ENCODE data around the gene CRYL1. TPM values are rescaled to one million over a fixed set of nuclear protein-coding genes. Genes with fewer than 3 reads are reported as not detected.

CRYL1 gene
- total and polyA plus RNA-seq, 2 of the 4 experiments (the other 2 are of a cell fraction) = 11.7 to 16.4 TPM

DNA sequence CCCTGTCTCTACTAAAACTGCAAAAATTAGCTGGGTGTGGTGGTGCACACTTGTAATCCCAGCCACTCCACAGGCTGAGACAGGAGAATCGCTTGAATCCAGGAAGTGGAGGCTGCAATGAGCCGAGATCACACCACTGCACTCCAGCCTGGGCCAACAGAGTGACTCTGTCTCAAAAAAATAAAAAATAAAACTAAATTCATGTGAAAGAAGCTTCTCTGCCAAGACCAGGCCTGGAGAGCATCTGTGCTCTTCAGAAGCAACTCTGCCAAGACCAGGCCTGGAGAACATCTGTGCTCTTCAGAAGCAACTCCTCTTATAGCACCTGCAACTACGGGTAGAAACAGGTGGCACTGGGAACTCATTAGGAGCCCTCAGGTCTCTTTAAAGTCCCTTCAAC is 37.7 kb downstream of the CRYL1 start:
- DNase-seq (no peak), ATAC-seq (ENCODE audit: low read depth) (no peak)
- Histone ChIP-seq H3K4me2 (ENCODE audit: low read depth, low read length) (no peak overlapping the region), H3K18ac (ENCODE audit: low read depth, low read length) (no peak overlapping the region), H4K91ac (ENCODE audit: insufficient read depth, low read depth, low read length) (no peak overlapping the region), H3K14ac (replicated peaks; ENCODE audit: low read depth, low read length) (no peak overlapping the region), H3K4ac (ENCODE audit: low read depth, low read length) (no peak overlapping the region), H3K9me1 (ENCODE audit: insufficient read depth, low read length) (no peaks in the 10 kb centered on the region), H2BK20ac (ENCODE audit: low read depth, low read length) (no peak overlapping the region), H3K27me3 (ENCODE audit: control insufficient read depth, insufficient read depth, low read length) (no peaks in the 10 kb centered on the region), H3K23ac (ENCODE audit: low read depth, low read length) (no peak overlapping the region), H2AK5ac (ENCODE audit: low read depth, low read length) (no peak overlapping the region), H4K20me1 (ENCODE audit: insufficient read depth, low read length) (no peaks in the 10 kb centered on the region), H3K9ac (ENCODE audit: low read depth, low read length) (no peak overlapping the region), H4K8ac (ENCODE audit: low read depth in 2 of 2, low read length in 2 of 2) (no peak overlapping the region), H3K79me1 (ENCODE audit: low read depth in 1 of 2, low read length in 2 of 2) (no peaks in the 10 kb centered on the region), H3K56ac (ENCODE audit: extremely low read depth, insufficient read depth, low read length) (no peak overlapping the region), H3K9me3 (ENCODE audit: control insufficient read depth, insufficient read depth, low read length) (no peaks in the 10 kb centered on the region), H2BK120ac (ENCODE audit: low read depth, low read length) (no peak overlapping the region), H3K4me1 (ENCODE audit: control insufficient read depth, insufficient read depth, low read length) (peaks cover 1% of the 10 kb centered on the region; the same call in 1 of the 2 replicates), H4K5ac (ENCODE audit: low read depth, low read length) (no peak overlapping the region), H2BK15ac (ENCODE audit: low read depth, low read length) (no peak overlapping the region), H2AFZ (replicated peaks; ENCODE audit: low read length, poor library complexity) (no peak overlapping the region), H3K27ac (ENCODE audit: insufficient read depth, low read length) (no peak overlapping the region), H3K4me3 (ENCODE audit: insufficient read depth, low read depth, low read length) (no peak overlapping the region), H2BK5ac (ENCODE audit: low read depth, low read length, poor library complexity, severe bottlenecking) (no peak overlapping the region), H3K36me3 (ENCODE audit: control insufficient read depth, insufficient read depth, low read length) (no peaks in the 10 kb centered on the region), H2AK9ac (replicated peaks; ENCODE audit: low read depth, low read length, poor library complexity) (no peak overlapping the region)
- WGBS, 2 experiments (ENCODE audit: extremely low coverage in 2 of 2, insufficient read length in 1 of 2) = no CpG with 5 or more reads among the region's 3 CpGs
- intact Hi-C loops (cut with micrococcal nuclease) = no loop called here
- dilution Hi-C loops (cut with HindIII; ENCODE audit: low sequenced_read_pairs, unreplicated experiment) = loop anchor here (25.0 kb wide), 1 partner anchor 301 kb away; the partner anchor contains the start of gene GJB2
- BruUV-seq (replicated peaks) = no TSS peak
- in situ Hi-C loops (cut with MboI; ENCODE audit: low sequenced_read_pairs) = no loop called here
- POLR2A ChIA-PET (ENCODE audit: unreplicated experiment) = no interaction called here
- TF ChIP-seq FOS (IDR thresholded peaks at IDR 0.05; ENCODE audit: low read depth, low read length) = no peak
- no peak for TF ChIP-seq RAD21 (IDR thresholded peaks at IDR 0.05; ENCODE audit: low read length)
- no peak for TF ChIP-seq RFX5 (IDR thresholded peaks at IDR 0.05; ENCODE audit: low read depth, low read length)
- TF ChIP-seq RCOR1 (IDR thresholded peaks at IDR 0.05; ENCODE audit: insufficient replicate concordance, low read length) = no peak
- TF ChIP-seq, protein P1, sequence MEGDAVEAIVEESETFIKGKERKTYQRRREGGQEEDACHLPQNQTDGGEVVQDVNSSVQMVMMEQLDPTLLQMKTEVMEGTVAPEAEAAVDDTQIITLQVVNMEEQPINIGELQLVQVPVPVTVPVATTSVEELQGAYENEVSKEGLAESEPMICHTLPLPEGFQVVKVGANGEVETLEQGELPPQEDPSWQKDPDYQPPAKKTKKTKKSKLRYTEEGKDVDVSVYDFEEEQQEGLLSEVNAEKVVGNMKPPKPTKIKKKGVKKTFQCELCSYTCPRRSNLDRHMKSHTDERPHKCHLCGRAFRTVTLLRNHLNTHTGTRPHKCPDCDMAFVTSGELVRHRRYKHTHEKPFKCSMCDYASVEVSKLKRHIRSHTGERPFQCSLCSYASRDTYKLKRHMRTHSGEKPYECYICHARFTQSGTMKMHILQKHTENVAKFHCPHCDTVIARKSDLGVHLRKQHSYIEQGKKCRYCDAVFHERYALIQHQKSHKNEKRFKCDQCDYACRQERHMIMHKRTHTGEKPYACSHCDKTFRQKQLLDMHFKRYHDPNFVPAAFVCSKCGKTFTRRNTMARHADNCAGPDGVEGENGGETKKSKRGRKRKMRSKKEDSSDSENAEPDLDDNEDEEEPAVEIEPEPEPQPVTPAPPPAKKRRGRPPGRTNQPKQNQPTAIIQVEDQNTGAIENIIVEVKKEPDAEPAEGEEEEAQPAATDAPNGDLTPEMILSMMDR (conservative IDR thresholded peaks at IDR 0.05; ENCODE audit: low read depth, low read length) = no peak
- no peak for TF ChIP-seq SMC3 (IDR thresholded peaks at IDR 0.05; ENCODE audit: low read depth, low read length)
- CTCF ChIA-PET = interaction anchor here (1.0 to 2.3 kb wide), 3 partner anchors 291 to 437 kb away, joined by 7 to 16 read pairs (median 8); no protein-coding TSS in a partner anchor
